PC-3 (cell line): ENCODE data around the gene MAB21L2. TPM values are rescaled to one million over a fixed set of nuclear protein-coding genes. Genes with fewer than 3 reads are reported as not detected.

Experiments used
- ATAC-seq: fragments of 200-7000 bp; cut with Tn5 transposase; 2 replicates; pipeline ENCODE4 v1.9.1; 2020; ENCODE audit warnings: mild to moderate bottlenecking, moderate library complexity
- BruUV-seq: library from RNA; stranded (reverse); fragments of 400-500 nt; replicated peaks from 2 replicates; lab custom pipeline; 2021; lab: Mats Ljungman, UMichigan
- CTCF ChIA-PET: fragments of 300-600 bp; sonication (Branson Sonifier 250); formaldehyde crosslinking; loops from one replicate; lab custom pipeline; 2022; ENCODE audit warnings: antibody characterized with exemption; lab: Charles Lee
- POLR2A ChIA-PET: fragments of 300-600 bp; sonication (Branson Sonifier 250); formaldehyde crosslinking; loops from one replicate; lab custom pipeline; 2022; ENCODE audit warnings: antibody characterized with exemption; ENCODE audit not compliant: unreplicated experiment; lab: Charles Lee
- DNase-seq: peaks from one replicate; pipeline ENCODE4 v3.0.0-alpha.2; 2015
- H2AFZ ChIP-seq: fragments of 300-600 bp; sonication (generic); 2 replicates; pipeline ENCODE4 v1.6.0; 2016; ENCODE audit warnings: antibody characterized with exemption, low read length
- H3F3A ChIP-seq: fragments of 300-600 bp; sonication (generic); one replicate; pipeline ENCODE4 v1.6.0; 2017; ENCODE audit warnings: antibody characterized with exemption, low read length, control low read depth, mild to moderate bottlenecking; ENCODE audit not compliant: unreplicated experiment
- H3K27ac ChIP-seq: fragments of 300-600 bp; sonication (generic); 2 replicates; pipeline ENCODE4 v1.5.1; 2016; ENCODE audit warnings: mild to moderate bottlenecking, low read length
- H3K27me3 ChIP-seq: fragments of 300-600 bp; sonication (generic); 2 replicates; pipeline ENCODE4 v1.6.1; 2016; ENCODE audit warnings: low read length, mixed read lengths
- H3K36me3 ChIP-seq: fragments of 300-600 bp; sonication (generic); 2 replicates; pipeline ENCODE4 v1.6.1; 2016; ENCODE audit warnings: low read depth, mixed run types, low read length, mixed read lengths
- H3K4me1 ChIP-seq: fragments of 300-600 bp; sonication (generic); 2 replicates; pipeline ENCODE4 v1.5.1; 2016; ENCODE audit warnings: low read length; ENCODE audit not compliant: insufficient read depth
- H3K4me2 ChIP-seq: fragments of 300-600 bp; sonication (generic); 2 replicates; pipeline ENCODE4 v1.6.0; 2016; ENCODE audit warnings: low read length
- H3K4me3 ChIP-seq: fragments of 300-600 bp; sonication (generic); 2 replicates; pipeline ENCODE4 v1.5.1; 2016; ENCODE audit warnings: mild to moderate bottlenecking, low read length, mixed read lengths
- H3K79me2 ChIP-seq: fragments of 300-600 bp; sonication (generic); 2 replicates; pipeline ENCODE4 v1.6.1; 2017; ENCODE audit warnings: low read length, mixed read lengths
- H3K9ac ChIP-seq: fragments of 300-600 bp; sonication (generic); 2 replicates; pipeline ENCODE4 v1.6.0; 2016; ENCODE audit warnings: mild to moderate bottlenecking, low read length
- H3K9me2 ChIP-seq: fragments of 300-600 bp; sonication (generic); replicated peaks from 2 replicates; pipeline ENCODE4 v1.6.1; 2016; ENCODE audit warnings: mixed run types, low read length, mixed read lengths
- H3K9me3 ChIP-seq: fragments of 300-600 bp; sonication (generic); 2 replicates; pipeline ENCODE4 v1.6.1; 2016; ENCODE audit warnings: low read length, mixed read lengths
- H4K20me1 ChIP-seq: fragments of 300-600 bp; sonication (generic); 2 replicates; pipeline ENCODE4 v1.6.1; 2016; ENCODE audit warnings: low read length, mixed read lengths
- CTCF ChIP-seq: fragments of 300-600 bp; sonication (generic); conservative IDR thresholded peaks from 2 replicates; pipeline ENCODE4 v1.5.1; 2017; ENCODE audit warnings: antibody characterized with exemption, low read depth, mild to moderate bottlenecking, low read length
- EZH2 ChIP-seq: fragments of 300-600 bp; sonication (generic); IDR thresholded peaks from one replicate; pipeline ENCODE4 v1.6.1; 2017; ENCODE audit warnings: antibody characterized with exemption, mild to moderate bottlenecking, low read length; ENCODE audit not compliant: unreplicated experiment
- EZH2phosphoT487 ChIP-seq: fragments of 300-600 bp; sonication (generic); IDR thresholded peaks from 2 replicates; pipeline ENCODE4 v1.6.1; 2018; ENCODE audit warnings: mild to moderate bottlenecking, antibody characterized with exemption, low read length, borderline replicate concordance
- intact Hi-C: fragments of 100-400 bp; cut with micrococcal nuclease; formaldehyde crosslinking; loops from 2 replicates; pipeline ENCODE4 v1.9.0; 2023
- total RNA-seq: library from RNA; depleted of rRNA; stranded (reverse); fragments of >200 nt; gene quantifications from 2 replicates; pipeline ENCODE4 v1.2.3, GENCODE V29; 2014

Gene MAB21L2
- total RNA-seq, 1 experiment from 2014 or later: not detected

- H2AFZ ChIP-seq: no peak overlapping the region
- CTCF ChIA-PET: no interaction called here
- BruUV-seq: no TSS peak
- intact Hi-C loops: no loop called here
- H3K4me3 ChIP-seq: no peak overlapping the region
- no peak overlapping the region for H3K27ac ChIP-seq
- no peaks in the 10 kb centered on the region for H3K4me1 ChIP-seq
- DNase-seq (no peak), ATAC-seq (no peak)
- no peaks in the 10 kb centered on the region for H3K9me3 ChIP-seq
- no peak overlapping the region for H3K9ac ChIP-seq
- H4K20me1 ChIP-seq: no peaks in the 10 kb centered on the region
- H3K79me2 ChIP-seq: no peaks in the 10 kb centered on the region
- no peaks in the 10 kb centered on the region; the same call in 1 of the 2 replicates for H3K36me3 ChIP-seq
- no peak for TF ChIP-seq EZH2phosphoT487
- no peak for TF ChIP-seq EZH2
- TF ChIP-seq CTCF: no peak
- POLR2A ChIA-PET: no interaction called here
- H3K9me2 ChIP-seq: no peaks in the 10 kb centered on the region
- H3K27me3 ChIP-seq: no peaks in the 10 kb centered on the region
- no peak overlapping the region for H3K4me2 ChIP-seq
- no peaks in the 10 kb centered on the region for H3F3A ChIP-seq
These were observed 2.4 kb downstream of the MAB21L2 start for GRCh38 chr4:150584111-150584915.

GRCh38 chr4:150585611-150586010, 3.7 kb downstream of the MAB21L2 start:
- ATAC-seq: no peak
- no TSS peak for BruUV-seq
- ChIA-PET POLR2A (no interaction called here), CTCF (no interaction called here)
- Histone ChIP-seq H3K79me2 (no peaks in the 10 kb centered on the region), H3K4me3 (no peak overlapping the region), H4K20me1 (no peaks in the 10 kb centered on the region), H3K27me3 (no peaks in the 10 kb centered on the region), H2AFZ (no peak overlapping the region), H3K9ac (no peak overlapping the region), H3K4me1 (no peaks in the 10 kb centered on the region), H3K4me2 (no peak overlapping the region), H3K9me2 (no peaks in the 10 kb centered on the region), H3K27ac (no peak overlapping the region), H3K9me3 (no peaks in the 10 kb centered on the region), H3F3A (no peaks in the 10 kb centered on the region), H3K36me3 (no peaks in the 10 kb centered on the region; the same call in 1 of the 2 replicates)
- DNase-seq: no peak
- TF ChIP-seq EZH2phosphoT487 (no peak), CTCF (no peak), EZH2 (no peak)
- intact Hi-C loops: no loop called here

- Histone ChIP-seq H3F3A (no peaks in the 10 kb centered on the region), H4K20me1 (no peaks in the 10 kb centered on the region), H3K9me2 (no peaks in the 10 kb centered on the region), H3K4me1 (no peaks in the 10 kb centered on the region), H3K4me2 (no peak overlapping the region), H3K4me3 (no peak overlapping the region), H3K9ac (no peak overlapping the region), H3K9me3 (no peaks in the 10 kb centered on the region), H3K79me2 (no peaks in the 10 kb centered on the region), H3K27ac (no peak overlapping the region), H3K27me3 (no peaks in the 10 kb centered on the region), H2AFZ (no peak overlapping the region), H3K36me3 (no peaks in the 10 kb centered on the region; the same call in 1 of the 2 replicates)
- POLR2A ChIA-PET: no interaction called here
- TF ChIP-seq EZH2 (no peak), EZH2phosphoT487 (no peak), CTCF (no peak)
- ATAC-seq (no peak), DNase-seq (no peak)
- CTCF ChIA-PET: no interaction called here
- no TSS peak for BruUV-seq
- intact Hi-C loops: no loop called here
These were observed 4.3 kb downstream of the MAB21L2 start for GRCh38 chr4:150586162-150586810.
